Liver (tissue), 9 donors: ENCODE data around the gene SKAP1. TPM values are rescaled to one million over a fixed set of nuclear protein-coding genes. Genes with fewer than 3 reads are reported as not detected.

Experiments used
- DNase-seq: peaks from one replicate; pipeline ENCODE4 v3.0.0-alpha.2; 2017; ENCODE audit warnings: low spot score
- H3K27ac ChIP-seq, 2 donors: one replicate each; pipeline ENCODE4 v1.7.0; 2013; ENCODE audit warnings: inconsistent platforms in 2 of 2, low read length in 2 of 2, control low read depth in 1 of 2, low read depth in 1 of 2, mild to moderate bottlenecking in 1 of 2
- H3K27me3 ChIP-seq, 4 donors: one replicate each; pipeline versions ENCODE4 v1.6.1 to v1.7.0; 2013; ENCODE audit warnings: low read length in 3 of 4, inconsistent platforms in 1 of 4, mild to moderate bottlenecking in 1 of 4, moderate library complexity in 1 of 4; ENCODE audit not compliant: control insufficient read depth in 4 of 4, insufficient read depth in 4 of 4
- H3K36me3 ChIP-seq, 4 donors: one replicate each; pipeline versions ENCODE4 v1.6.1 to v1.7.0; 2013; ENCODE audit warnings: low read length in 3 of 4, mild to moderate bottlenecking in 3 of 4, low read depth in 1 of 4, moderate library complexity in 1 of 4; ENCODE audit not compliant: control insufficient read depth in 4 of 4, insufficient read depth in 3 of 4
- H3K4me1 ChIP-seq, 4 donors: one replicate each; pipeline versions ENCODE4 v1.6.1 to v1.7.0; 2013; ENCODE audit warnings: low read length in 3 of 4, mild to moderate bottlenecking in 3 of 4, moderate library complexity in 1 of 4; ENCODE audit not compliant: control insufficient read depth in 4 of 4, insufficient read depth in 4 of 4
- H3K4me3 ChIP-seq, 3 donors: one replicate each; pipeline versions ENCODE4 v1.6.1 to v1.7.0; 2013; ENCODE audit warnings: low read length in 3 of 3, control low read depth in 1 of 3, low read depth in 1 of 3, mild to moderate bottlenecking in 1 of 3
- H3K9ac ChIP-seq, 2 donors: one replicate each; pipeline ENCODE4 v1.7.0; 2013; ENCODE audit warnings: low read length in 2 of 2, mild to moderate bottlenecking in 2 of 2, moderate library complexity in 2 of 2, control low read depth in 1 of 2, low read depth in 1 of 2
- H3K9me3 ChIP-seq, 4 donors: one replicate each; pipeline versions ENCODE4 v1.6.1 to v1.7.0; 2013; ENCODE audit warnings: low read length in 3 of 4; ENCODE audit not compliant: control insufficient read depth in 4 of 4
- EGR1 ChIP-seq, 2 donors: IDR thresholded peaks; 2 replicates each; pipeline ENCODE4 v1.6.1; 2016 to 2018; ENCODE audit warnings: antibody characterized with exemption in 2 of 2, low read depth in 2 of 2
- FOXA1 ChIP-seq: IDR thresholded peaks from 2 replicates; pipeline ENCODE4 v1.6.1; 2016; ENCODE audit warnings: antibody characterized with exemption
- FOXA2 ChIP-seq: IDR thresholded peaks from 2 replicates; pipeline ENCODE4 v1.6.1; 2016; ENCODE audit warnings: antibody characterized with exemption
- GABPA ChIP-seq, 2 donors: IDR thresholded peaks in 1 of 2; conservative IDR thresholded peaks in 1 of 2; 2 replicates each; pipeline ENCODE4 v1.6.1; 2016; ENCODE audit warnings: antibody characterized with exemption in 2 of 2, mild to moderate bottlenecking in 1 of 2, moderate library complexity in 1 of 2
- HNF4A ChIP-seq, 2 donors: conservative IDR thresholded peaks; 2 replicates each; pipeline ENCODE4 v1.6.1; 2016; ENCODE audit warnings: antibody characterized with exemption in 2 of 2, mild to moderate bottlenecking in 2 of 2
- HNF4G ChIP-seq: IDR thresholded peaks from 2 replicates; pipeline ENCODE4 v1.6.1; 2016; ENCODE audit warnings: antibody characterized with exemption
- JUND ChIP-seq, 2 donors: IDR thresholded peaks; 2 replicates each; pipeline ENCODE4 v1.6.1; 2016; ENCODE audit warnings: antibody characterized with exemption in 2 of 2
- NR2F2 ChIP-seq: IDR thresholded peaks from 2 replicates; pipeline ENCODE4 v1.6.1; 2016; ENCODE audit warnings: antibody characterized with exemption
- RAD21 ChIP-seq, 2 donors: IDR thresholded peaks; 2 replicates each; pipeline ENCODE4 v1.6.1; 2016; ENCODE audit warnings: antibody characterized with exemption in 2 of 2, mild to moderate bottlenecking in 2 of 2
- RXRA ChIP-seq, 2 donors: IDR thresholded peaks; 2 replicates each; pipeline ENCODE4 v1.6.1; 2017 to 2018; ENCODE audit warnings: antibody characterized with exemption in 2 of 2, mild to moderate bottlenecking in 1 of 2
- SP1 ChIP-seq: IDR thresholded peaks from 2 replicates; pipeline ENCODE4 v1.6.1; 2018; ENCODE audit warnings: antibody characterized with exemption, mild to moderate bottlenecking
- TAF1 ChIP-seq: conservative IDR thresholded peaks from 2 replicates; pipeline ENCODE4 v1.6.1; 2016; ENCODE audit warnings: antibody characterized with exemption, mild to moderate bottlenecking
- YY1 ChIP-seq: IDR thresholded peaks from 2 replicates; pipeline ENCODE4 v1.6.1; 2016; ENCODE audit warnings: antibody characterized with exemption, mild to moderate bottlenecking
- WGBS: extraction: QIAGEN DNeasy Blood & Tissue Kit; methylation state at CpG from one replicate; pipeline ENCODE4 v1.1.7; 2013; 5-methylcytosine and 5-hydroxymethylcytosine counted together
- polyA plus RNA-seq, 2 donors: library from polyadenylated mRNA; stranded (reverse) in 1 of 2; unstranded in 1 of 2; fragments of 200-250 nt in 1 of 2; fragments of >200 nt in 1 of 2; fragmentation: Nextera tagmentation in 1 of 2; extraction: Ambion mirVana in 1 of 2; gene quantifications; one replicate each; pipeline versions ENCODE4 v1.2.1 to v1.2.3, GENCODE V29; 2013 to 2015
- total RNA-seq, 2 donors: library from RNA; depleted of rRNA; stranded (reverse); fragments of >200 nt; gene quantifications; one replicate each; pipeline ENCODE4 v1.2.3, GENCODE V29; 2014
- TF ChIP-seq, protein P1 (sequence below): IDR thresholded peaks from 2 replicates; pipeline ENCODE4 v1.6.1; 2016; ENCODE audit warnings: antibody characterized with exemption
- TF ChIP-seq, protein P2 (sequence below): IDR thresholded peaks from 2 replicates; pipeline ENCODE4 v1.6.1; 2016; ENCODE audit warnings: antibody characterized with exemption
- TF ChIP-seq, protein P3 (sequence below): fragments of 150-350 bp; IDR thresholded peaks from 2 replicates; pipeline ENCODE4 v1.5.1; 2017; ENCODE audit warnings: improper control_type of control experiment, low read depth, low read length; ENCODE audit not compliant: missing input control
- TF ChIP-seq, protein P4 (sequence below): IDR thresholded peaks from 2 replicates; pipeline ENCODE4 v1.6.1; 2016; ENCODE audit warnings: antibody characterized with exemption, mild to moderate bottlenecking
- TF ChIP-seq, protein P5 (sequence below): IDR thresholded peaks from 2 replicates; pipeline ENCODE4 v1.6.1; 2016; ENCODE audit warnings: antibody characterized with exemption
- donor health status: healthy.
- donor health status: healthy.
- donor health status: healthy.
- donor health status: healthy.
- donor health status: healthy.

The SKAP1 gene
- total and polyA plus RNA-seq, 4 donors = 2.5 to 20.8 (median 11.3) TPM

DNA sequence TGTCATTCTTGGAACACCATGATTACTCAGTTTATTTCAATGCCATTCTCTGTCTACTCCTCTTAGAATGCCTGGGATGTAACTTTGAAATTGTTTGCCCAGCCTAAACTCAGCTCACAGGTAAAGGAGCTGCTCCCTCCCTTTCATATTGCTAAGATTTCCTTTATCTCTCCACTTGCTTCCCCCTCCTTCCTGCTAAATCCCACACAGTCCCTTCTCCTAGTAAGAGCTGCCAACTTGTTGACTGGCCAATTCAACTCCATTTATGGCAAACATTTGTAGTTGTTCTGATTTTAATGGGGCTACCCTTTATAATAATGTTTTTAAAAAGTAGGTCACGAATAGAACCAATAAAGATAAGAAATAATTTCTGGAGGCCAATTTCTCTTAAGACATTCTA lies 146.1 kb downstream of the SKAP1 start:
- H3K4me3 ChIP-seq = no peak overlapping the region
- no peak for DNase-seq
- WGBS = 84% methylated on average over 1 of the region's 1 CpG
- H3K4me1 ChIP-seq = no peaks in the 10 kb centered on the region
- H3K27me3 ChIP-seq = peaks cover 0 to 13% (median 0%) of the 10 kb centered on the region in 4 donors
- H3K9ac ChIP-seq = no peak overlapping the region
- no peaks in the 10 kb centered on the region for H3K36me3 ChIP-seq
- no peak for TF ChIP-seq FOXA2
- TF ChIP-seq RAD21 (IDR thresholded peaks at IDR 0.05) = no peak
- TF ChIP-seq FOXA1 = no peak
- no peak for TF ChIP-seq EGR1 (IDR thresholded peaks at IDR 0.05; ENCODE audit: low read depth in 2 of 2)
- TF ChIP-seq, protein P1, sequence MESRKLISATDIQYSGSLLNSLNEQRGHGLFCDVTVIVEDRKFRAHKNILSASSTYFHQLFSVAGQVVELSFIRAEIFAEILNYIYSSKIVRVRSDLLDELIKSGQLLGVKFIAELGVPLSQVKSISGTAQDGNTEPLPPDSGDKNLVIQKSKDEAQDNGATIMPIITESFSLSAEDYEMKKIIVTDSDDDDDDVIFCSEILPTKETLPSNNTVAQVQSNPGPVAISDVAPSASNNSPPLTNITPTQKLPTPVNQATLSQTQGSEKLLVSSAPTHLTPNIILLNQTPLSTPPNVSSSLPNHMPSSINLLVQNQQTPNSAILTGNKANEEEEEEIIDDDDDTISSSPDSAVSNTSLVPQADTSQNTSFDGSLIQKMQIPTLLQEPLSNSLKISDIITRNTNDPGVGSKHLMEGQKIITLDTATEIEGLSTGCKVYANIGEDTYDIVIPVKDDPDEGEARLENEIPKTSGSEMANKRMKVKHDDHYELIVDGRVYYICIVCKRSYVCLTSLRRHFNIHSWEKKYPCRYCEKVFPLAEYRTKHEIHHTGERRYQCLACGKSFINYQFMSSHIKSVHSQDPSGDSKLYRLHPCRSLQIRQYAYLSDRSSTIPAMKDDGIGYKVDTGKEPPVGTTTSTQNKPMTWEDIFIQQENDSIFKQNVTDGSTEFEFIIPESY = no peak
- TF ChIP-seq JUND (IDR thresholded peaks at IDR 0.05) = no peak
- TF ChIP-seq NR2F2 = no peak
- TF ChIP-seq HNF4G = no peak
- no peak for TF ChIP-seq RXRA (IDR thresholded peaks at IDR 0.05)
- no peak for TF ChIP-seq GABPA (IDR thresholded peaks at IDR 0.05 in 1 of 2, conservative IDR thresholded peaks at IDR 0.05 in 1 of 2)
- H3K27ac ChIP-seq = no peak overlapping the region
- H3K9me3 ChIP-seq = no peaks in the 10 kb centered on the region

DNA sequence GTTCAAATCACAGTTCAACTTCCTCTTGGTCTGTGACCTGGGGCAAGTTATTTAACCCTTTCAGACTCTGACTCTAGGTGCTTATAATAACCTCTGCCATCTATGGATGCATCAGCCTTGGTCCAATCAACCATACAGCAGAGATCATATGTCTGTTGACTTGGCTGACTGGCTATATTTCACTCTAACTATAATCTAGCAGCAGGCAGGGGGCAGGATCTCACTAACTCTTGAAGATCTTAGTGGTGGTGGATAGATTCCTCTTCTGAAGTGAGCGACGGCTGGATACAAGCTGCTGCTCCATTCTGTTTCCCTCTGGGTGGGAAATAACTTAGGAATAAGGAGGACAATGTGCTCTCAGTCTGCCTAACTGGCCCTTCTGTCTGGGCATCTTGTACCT lies 146.6 kb downstream of the SKAP1 start:
- H3K9ac ChIP-seq = no peak overlapping the region
- H3K27me3 ChIP-seq = peaks cover 0 to 17% (median 0%) of the 10 kb centered on the region in 4 donors
- H3K4me3 ChIP-seq = no peak overlapping the region
- WGBS = 87% methylated on average over 2 of the region's 2 CpGs
- no peaks in the 10 kb centered on the region for H3K36me3 ChIP-seq
- no peak for DNase-seq
- no peaks in the 10 kb centered on the region for H3K9me3 ChIP-seq
- H3K27ac ChIP-seq = no peak overlapping the region
- TF ChIP-seq TAF1 (no peak), NR2F2 (no peak), HNF4G (no peak), JUND (IDR thresholded peaks at IDR 0.05) (no peak), EGR1 (IDR thresholded peaks at IDR 0.05; ENCODE audit: low read depth in 2 of 2) (no peak), FOXA1 (no peak), YY1 (no peak), RXRA (IDR thresholded peaks at IDR 0.05) (no peak), HNF4A (conservative IDR thresholded peaks at IDR 0.05) (no peak), SP1 (no peak)
- TF ChIP-seq, protein P2, sequence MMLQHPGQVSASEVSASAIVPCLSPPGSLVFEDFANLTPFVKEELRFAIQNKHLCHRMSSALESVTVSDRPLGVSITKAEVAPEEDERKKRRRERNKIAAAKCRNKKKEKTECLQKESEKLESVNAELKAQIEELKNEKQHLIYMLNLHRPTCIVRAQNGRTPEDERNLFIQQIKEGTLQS = no peak
- TF ChIP-seq, protein P1 = no peak
- TF ChIP-seq, protein P3, sequence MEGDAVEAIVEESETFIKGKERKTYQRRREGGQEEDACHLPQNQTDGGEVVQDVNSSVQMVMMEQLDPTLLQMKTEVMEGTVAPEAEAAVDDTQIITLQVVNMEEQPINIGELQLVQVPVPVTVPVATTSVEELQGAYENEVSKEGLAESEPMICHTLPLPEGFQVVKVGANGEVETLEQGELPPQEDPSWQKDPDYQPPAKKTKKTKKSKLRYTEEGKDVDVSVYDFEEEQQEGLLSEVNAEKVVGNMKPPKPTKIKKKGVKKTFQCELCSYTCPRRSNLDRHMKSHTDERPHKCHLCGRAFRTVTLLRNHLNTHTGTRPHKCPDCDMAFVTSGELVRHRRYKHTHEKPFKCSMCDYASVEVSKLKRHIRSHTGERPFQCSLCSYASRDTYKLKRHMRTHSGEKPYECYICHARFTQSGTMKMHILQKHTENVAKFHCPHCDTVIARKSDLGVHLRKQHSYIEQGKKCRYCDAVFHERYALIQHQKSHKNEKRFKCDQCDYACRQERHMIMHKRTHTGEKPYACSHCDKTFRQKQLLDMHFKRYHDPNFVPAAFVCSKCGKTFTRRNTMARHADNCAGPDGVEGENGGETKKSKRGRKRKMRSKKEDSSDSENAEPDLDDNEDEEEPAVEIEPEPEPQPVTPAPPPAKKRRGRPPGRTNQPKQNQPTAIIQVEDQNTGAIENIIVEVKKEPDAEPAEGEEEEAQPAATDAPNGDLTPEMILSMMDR = no peak
- TF ChIP-seq, protein P4, sequence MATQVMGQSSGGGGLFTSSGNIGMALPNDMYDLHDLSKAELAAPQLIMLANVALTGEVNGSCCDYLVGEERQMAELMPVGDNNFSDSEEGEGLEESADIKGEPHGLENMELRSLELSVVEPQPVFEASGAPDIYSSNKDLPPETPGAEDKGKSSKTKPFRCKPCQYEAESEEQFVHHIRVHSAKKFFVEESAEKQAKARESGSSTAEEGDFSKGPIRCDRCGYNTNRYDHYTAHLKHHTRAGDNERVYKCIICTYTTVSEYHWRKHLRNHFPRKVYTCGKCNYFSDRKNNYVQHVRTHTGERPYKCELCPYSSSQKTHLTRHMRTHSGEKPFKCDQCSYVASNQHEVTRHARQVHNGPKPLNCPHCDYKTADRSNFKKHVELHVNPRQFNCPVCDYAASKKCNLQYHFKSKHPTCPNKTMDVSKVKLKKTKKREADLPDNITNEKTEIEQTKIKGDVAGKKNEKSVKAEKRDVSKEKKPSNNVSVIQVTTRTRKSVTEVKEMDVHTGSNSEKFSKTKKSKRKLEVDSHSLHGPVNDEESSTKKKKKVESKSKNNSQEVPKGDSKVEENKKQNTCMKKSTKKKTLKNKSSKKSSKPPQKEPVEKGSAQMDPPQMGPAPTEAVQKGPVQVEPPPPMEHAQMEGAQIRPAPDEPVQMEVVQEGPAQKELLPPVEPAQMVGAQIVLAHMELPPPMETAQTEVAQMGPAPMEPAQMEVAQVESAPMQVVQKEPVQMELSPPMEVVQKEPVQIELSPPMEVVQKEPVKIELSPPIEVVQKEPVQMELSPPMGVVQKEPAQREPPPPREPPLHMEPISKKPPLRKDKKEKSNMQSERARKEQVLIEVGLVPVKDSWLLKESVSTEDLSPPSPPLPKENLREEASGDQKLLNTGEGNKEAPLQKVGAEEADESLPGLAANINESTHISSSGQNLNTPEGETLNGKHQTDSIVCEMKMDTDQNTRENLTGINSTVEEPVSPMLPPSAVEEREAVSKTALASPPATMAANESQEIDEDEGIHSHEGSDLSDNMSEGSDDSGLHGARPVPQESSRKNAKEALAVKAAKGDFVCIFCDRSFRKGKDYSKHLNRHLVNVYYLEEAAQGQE = no peak
- TF ChIP-seq, protein P5, sequence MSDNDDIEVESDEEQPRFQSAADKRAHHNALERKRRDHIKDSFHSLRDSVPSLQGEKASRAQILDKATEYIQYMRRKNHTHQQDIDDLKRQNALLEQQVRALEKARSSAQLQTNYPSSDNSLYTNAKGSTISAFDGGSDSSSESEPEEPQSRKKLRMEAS = no peak
- H3K4me1 ChIP-seq = no peaks in the 10 kb centered on the region
